ENCODE data around the gene TMUB1.
A peak's percentile ranks its signal among the peaks of the same experiment; 100 is the strongest.
"Not testable (repeated sequence)": the region's sequence is repeated elsewhere in the genome, so short reads cannot be mapped to it uniquely, and the experiment has no call there.

The TMUB1 gene

DNA sequence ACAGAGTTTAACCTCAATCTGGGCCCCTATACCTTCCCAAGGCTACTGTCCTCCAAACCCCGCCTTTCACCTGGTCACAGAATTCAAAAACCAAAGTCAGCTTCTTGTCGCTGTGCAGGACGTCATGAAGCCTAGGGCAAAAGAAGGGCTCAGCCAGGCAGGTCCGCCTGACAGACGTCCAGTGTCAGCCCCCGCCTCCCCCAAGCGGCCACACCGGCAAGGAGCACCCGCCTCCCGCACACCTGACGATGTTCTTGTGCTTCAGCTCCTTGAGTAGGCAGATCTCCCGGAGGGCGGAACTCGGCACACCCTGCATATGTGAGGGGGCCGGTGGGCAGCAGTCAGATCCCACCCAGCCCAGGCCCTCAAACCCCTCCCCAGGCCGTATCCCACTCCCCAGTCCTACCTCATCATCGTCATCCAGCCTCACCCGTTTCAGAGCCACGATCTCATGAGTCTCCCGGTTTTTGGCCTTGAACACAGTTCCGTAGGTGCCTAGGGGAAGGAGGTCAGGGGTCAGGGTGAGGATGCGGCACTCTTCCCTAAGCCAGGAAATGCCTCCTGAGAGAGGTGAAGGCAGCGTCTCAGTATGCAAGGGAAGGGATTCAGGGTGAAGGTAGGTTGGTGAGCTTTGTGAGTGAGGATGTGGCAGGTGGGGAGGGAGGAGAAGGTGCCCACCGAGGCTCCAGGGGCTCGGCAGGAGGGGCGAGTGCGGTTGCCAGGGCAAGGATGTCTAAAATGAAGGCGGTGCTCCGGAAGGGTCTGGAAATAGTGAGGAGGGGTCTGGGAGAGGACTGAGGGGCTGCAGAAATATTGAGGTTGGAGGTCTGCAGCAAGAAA is 26.4 kb downstream of the TMUB1 start:
- no peak for DNase-seq (ENCODE audit: low read depth in 3 of 3)

DNA sequence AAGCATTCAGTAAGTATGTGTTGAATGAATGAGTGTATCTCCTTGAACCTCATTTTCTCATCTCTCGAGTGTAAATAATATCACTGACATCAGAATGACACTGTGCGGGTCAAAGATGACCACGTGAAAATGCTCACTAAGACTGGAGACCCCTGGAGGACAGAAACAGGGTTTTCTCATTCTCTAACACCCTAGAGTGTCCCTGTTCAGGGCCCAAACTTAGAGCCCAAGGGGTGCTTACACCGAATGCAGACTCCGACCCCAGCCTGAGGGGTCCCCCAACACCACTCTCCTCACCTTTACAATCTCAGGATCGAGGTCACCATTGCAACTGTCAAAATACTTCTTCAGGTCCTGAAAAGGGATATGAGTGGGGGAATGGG is 27.0 kb downstream of the TMUB1 start:
- DNase-seq (ENCODE audit: low read depth in 3 of 3): no peak

DNA sequence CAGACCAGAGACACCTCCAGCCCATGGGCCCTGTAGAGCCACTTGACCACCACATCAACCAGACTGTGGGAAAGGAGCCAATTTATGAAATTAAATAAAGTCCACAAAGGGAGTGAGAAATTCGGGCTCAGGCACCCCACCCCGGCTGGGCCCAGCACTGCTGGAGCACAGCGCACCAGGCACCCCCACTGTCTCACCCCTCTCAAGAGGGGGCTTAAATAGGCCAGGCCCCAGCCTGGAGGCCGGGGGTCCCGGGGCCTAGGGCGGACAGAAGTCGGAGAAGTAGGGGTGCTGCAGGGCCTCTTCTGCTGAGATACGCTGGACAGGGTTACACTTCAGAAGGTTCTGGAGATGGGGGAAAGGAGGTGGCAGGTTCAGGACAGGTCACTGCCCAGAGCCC is 29.5 kb downstream of the TMUB1 start:
- DNase-seq (ENCODE audit: low read depth in 3 of 3): no peak

DNA sequence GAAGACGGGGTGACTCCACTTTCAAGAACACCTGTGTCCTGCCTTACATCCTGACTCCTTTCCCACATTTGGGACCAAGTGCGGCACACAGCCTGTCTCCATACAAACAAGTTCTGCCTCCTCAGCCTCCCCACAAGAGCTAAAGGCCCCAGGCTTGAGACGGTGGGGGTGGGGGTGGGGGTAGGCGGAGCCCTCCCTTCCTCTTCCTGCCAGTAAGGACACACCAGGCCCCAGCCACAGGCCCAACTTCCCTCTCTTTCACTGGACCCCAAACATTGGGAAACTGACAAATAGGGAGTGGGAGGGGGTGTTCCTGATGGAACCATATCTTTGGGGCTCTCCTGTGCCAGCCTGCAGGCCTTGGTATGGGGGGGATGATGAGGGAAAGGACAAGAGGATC is 30.2 kb downstream of the TMUB1 start:
- DNase-seq (ENCODE audit: low read depth in 3 of 3): no peak

DNA sequence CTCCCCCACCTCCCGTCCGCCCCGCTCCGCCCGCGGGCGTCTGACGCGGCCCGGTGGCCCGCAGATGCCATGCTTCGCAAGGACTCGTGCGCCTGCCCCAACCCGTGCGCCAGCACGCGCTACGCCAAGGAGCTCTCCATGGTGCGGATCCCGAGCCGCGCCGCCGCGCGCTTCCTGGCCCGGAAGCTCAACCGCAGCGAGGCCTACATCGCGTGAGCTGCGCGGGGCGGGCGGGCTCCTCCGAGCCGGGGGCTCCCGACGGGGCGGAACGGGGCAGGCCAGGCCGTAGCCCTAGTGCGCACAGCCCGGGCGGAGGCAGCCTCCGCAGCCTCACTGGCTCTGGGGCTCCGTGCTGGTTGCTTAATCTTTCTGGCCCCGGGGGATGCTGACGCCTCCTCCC is 32.2 kb downstream of the TMUB1 start:
- DNase-seq (ENCODE audit: low read depth in 3 of 3): peak; percentile 25 to 51 (median 38)

DNA sequence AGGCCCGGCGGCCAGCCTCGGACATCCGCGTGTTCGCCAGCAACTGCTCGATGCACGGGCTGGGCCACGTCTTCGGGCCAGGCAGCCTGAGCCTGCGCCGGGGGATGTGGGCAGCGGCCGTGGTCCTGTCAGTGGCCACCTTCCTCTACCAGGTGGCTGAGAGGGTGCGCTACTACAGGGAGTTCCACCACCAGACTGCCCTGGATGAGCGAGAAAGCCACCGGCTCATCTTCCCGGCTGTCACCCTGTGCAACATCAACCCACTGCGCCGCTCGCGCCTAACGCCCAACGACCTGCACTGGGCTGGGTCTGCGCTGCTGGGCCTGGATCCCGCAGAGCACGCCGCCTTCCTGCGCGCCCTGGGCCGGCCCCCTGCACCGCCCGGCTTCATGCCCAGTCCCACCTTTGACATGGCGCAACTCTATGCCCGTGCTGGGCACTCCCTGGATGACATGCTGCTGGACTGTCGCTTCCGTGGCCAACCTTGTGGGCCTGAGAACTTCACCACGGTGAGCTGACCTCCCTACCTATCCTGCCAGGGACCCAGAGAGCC is 34.3 kb downstream of the TMUB1 start:
- no peak for DNase-seq (ENCODE audit: low read depth in 3 of 3)

DNA sequence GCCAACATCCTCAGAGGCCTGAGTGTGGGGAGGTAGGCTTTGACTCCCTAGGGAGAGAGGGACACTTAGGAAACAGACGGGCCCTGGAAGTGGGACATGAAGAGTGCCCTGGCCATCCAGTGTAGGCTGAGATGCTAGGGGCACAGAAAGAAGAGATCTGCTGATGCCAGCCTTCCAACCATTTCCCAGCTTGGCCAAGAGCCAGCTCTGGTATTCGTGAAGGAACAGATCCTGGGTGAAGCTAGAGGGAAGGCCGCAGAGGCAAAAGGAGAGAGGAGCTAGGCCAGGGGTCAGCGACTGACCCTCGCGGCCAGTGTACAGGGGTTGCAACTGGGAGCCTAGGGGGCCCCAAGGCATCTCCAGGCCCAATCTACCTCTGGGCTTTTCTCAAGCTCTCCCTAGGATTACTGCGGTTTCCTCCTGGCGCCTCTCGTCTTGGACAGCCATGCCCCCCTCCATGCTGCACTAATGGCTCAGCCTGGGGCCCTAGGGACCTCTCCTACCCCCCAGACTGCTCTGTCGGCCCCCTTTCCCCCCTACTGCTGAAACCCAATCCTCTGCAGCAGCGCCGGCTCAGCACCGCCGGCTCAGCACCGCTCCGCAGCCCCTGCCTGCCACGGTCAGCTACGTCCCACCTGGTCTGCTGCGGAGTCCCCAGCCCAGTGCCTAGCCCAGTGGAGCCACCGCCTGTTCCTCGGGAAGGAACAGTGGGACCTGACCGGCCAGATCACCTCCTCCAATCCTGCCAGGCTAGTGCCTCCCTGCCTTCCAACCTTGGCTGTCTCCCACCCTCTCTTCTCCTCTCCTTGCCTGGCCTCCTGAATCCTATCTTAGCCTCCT is 35.1 kb downstream of the TMUB1 start, which contains the start of gene ASIC3:
Gene ASIC3, plus strand, starts transcription at position 556 of the 840 bp plus-strand sequence. CDS start 355 bp downstream, outside the sequence.
- no peak for DNase-seq (ENCODE audit: low read depth in 3 of 3)

DNA sequence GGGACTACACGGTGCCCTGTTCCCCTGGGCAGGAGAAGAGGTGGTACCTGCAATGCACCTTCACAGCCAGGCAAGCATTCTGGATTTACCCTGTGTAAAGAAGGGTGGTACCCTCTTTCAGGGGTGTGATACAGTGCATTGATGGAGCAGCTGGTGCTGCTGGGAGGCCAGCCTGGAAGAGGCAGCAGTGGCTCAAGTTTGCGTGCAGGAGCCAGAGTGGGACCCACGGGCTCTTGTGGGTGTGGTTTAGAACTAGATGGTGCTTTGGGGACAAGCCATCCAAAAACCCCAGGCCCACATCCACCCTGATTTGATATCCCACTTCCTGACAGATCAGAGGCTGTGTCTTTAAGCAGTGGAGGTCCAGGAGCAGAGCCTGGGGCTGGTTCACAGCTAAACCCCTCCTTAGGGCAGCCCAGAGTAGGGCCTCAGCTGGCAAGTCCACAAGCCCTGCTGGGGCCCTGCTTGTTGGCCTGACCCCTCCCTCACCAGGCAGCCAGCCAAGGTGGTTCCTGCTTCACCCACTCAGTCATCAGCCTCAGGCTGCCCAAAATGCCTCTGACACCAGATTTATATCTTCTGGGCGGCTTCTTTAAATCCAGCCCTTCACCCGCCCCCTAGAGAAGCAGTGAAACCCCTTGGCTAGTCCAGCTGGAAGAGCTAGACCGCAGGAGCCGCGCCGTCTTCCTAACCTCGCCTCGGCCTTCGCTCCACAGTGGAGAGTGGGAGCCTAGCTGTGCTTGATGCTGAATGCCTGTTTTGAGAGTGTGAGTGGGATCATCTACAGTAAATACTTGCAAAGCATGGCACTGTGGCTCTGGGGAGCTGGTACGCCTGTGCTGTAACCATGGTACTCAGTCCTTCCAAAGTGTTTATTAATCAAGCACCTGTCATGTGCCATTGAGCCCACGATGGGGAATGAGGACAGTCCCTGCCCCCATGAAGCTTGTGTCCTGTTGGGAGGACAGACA is 36.4 kb downstream of the TMUB1 start:
- no peak for DNase-seq (ENCODE audit: low read depth in 3 of 3)

DNA sequence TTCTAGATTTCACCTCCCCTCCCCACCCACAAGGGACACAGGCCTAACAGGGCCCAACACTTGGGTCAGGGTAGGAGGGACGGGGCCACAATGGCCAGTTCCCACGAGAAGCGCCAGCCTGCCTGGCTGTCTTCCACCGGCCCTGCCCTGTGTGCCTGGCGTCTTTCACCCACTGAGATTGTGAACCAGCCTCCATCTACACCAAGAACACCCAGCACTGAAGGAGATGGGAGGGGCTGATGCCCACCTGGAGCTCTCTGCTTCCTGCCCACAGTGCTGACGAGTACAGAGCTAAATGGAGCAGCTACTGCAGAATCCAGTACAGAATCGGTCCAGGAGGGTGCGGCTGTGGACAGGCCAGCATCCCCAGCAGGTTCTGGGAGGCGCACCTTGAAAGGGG is 37.3 kb downstream of the TMUB1 start:
- no peak for DNase-seq (ENCODE audit: low read depth in 3 of 3)

DNA sequence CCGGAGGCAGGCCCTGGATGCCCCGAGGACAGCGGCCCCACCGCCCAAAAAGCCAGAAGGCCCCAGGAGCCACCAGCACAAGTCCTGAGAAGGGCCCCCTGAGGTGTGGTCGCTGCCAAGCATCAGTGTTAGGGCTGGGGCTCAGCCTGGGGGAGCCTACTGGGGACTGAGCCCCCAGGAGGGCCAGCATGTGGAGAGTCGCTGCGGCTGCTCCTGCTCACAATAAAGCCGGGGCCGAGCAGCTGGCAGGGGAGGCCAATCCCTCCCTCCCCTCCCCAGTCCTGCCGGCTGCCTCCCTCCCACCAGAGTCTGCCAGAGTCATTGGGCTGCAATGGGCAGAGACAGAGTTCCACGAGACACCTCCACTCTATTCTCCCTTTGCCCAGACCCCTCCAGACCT is 38.0 kb downstream of the TMUB1 start:
- DNase-seq (ENCODE audit: low read depth in 3 of 3): no peak

DNA sequence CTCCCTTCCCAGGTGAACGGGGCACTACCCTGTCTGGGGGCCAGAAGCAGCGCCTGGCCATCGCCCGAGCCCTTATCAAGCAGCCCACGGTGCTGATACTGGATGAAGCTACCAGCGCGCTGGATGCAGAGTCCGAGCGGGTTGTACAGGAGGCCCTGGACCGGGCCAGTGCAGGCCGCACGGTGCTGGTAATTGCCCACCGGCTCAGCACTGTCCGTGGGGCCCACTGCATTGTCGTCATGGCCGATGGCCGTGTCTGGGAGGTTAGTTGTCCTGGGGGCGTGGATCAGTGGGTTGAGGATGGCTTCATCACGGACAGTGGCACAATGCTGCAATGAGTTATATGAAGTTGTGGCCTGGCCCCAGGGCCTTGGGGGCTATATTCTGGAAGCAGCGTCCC is 39.3 kb downstream of the TMUB1 start:
- no peak for DNase-seq (ENCODE audit: low read depth in 3 of 3)

DNA sequence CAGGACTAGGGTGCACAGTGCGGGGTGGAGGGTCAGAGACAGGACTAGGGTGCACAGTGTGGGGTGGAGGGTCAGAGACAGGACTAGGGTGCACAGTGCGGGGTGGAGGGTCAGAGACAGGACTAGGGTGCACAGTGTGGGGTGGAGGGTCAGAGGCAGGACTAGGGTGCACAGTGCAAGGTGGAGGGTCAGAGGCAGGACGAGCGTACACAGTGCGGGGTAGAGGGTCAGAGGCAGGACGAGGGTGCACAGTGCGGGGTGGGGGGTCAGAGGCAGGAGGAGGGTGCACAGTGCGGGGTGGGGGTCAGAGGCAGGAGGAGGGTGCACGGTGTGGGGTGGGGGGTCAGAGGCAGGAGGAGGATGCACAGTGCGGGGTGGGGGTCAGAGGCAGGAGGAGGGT is 39.8 kb downstream of the TMUB1 start:
- DNase-seq (ENCODE audit: low read depth in 3 of 3): not testable (repeated sequence)

DNA sequence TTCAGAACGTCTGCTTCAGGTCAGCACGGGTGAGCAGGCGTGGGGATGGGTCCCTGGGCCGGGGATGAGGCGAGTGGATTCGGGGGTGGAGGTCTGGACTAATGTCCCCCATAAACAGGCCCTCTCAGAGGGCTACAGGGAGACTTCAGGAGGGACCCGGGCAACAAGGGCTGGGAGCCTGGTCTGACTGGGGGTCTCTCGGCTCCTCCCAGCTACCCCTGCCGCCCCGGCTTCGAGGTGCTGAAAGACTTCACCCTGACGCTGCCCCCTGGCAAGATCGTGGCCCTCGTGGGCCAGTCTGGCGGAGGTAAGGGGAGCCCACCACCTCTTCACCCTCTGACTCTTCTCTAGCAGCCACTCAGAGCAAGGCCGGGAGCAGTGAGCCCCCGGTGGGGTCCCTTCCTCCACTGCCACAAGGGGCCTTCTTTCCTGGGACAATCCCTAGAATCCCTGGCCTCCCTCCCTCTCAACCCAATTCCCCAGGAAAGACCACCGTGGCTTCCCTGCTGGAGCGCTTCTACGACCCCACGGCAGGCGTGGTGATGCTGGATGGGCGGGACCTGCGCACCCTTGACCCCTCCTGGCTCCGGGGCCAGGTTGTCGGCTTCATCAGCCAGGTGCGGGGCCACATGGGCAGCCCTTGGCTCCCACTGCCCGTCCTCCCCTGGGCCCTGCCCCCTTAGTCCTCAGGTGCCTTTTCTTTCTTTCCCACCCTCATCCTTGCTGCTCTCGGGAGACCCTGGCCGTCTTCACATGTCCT is 42.5 kb downstream of the TMUB1 start:
- no peak for DNase-seq (ENCODE audit: low read depth in 3 of 3)

DNA sequence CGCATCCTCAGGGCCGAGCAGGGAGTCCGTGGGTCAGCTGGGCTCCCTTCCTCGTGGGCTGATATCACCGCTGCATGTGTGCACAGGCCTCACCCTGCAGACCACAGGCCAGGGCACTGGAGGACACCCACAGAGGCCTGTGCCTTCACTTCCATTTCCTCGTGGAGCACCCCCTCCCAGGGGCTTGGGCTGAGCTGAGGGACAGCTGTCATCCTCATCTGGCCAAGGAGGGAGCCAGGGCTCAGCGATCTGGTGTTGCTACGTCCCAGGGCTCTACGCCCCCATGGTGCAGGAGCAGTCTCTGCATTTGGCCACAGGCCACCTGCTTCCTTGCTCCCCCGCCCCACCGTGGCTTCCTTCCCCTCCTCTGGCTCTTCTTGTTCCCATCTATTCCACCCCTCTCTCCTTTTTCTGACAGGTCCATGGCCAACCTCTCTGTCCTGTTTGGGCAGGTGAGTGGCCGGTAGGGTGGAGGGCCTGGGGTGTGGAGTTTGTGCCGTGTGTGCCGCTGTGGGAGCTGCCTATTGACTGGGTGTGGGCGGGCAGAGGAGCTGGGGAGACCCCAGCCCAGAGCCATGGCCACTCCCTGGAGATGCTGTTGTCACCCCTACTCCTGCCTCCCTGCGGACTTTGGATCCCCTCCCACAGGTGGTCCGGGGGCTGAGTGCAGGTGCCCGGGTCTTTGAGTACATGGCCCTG is 43.3 kb downstream of the TMUB1 start:
- no peak for DNase-seq (ENCODE audit: low read depth in 3 of 3)

DNA sequence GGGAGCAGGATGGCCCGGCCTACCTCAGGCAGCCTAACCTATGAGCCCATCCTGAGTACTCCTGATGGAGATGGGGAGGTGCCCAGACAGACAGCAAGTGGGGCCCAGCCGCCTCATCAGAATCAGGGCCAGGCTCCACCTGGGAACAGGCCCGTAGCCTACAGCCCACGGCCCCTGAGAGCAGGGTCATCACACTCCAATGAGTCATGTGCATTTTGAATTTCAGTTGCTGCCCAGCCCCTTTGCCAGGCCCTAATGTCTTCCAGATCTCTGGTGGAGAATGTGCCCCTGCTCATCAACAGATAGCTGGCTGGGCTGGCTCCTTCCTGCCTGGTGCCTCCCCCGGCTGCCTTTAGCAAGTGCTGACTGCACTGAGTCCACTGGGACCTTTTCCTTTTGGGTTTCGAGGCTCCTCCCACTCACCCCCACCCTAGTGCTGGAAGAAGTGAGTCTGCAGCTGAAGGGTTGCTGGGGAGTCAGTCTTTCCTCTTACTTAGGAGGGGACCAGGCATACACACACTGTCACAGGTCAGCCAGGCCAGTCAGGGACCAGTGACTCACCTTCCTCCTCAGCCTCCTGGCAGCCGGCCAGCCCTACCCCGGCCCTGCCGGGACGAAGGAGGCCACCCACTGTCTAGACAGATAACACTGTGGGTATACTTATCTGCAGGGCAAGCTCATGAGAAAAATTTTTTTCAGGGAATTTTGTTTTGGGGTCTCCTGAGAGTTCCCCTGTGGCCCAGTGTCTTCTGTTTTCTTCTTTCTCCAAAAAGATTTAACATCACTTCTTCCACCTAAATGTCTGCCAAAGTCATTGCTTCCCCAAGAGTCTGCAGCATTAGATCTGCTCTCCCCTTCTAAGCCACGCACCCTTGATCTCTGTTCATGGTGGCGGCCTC is 44.1 kb downstream of the TMUB1 start:
- DNase-seq (ENCODE audit: low read depth in 3 of 3): peak; percentile 56 to 87 (median 73)

DNA sequence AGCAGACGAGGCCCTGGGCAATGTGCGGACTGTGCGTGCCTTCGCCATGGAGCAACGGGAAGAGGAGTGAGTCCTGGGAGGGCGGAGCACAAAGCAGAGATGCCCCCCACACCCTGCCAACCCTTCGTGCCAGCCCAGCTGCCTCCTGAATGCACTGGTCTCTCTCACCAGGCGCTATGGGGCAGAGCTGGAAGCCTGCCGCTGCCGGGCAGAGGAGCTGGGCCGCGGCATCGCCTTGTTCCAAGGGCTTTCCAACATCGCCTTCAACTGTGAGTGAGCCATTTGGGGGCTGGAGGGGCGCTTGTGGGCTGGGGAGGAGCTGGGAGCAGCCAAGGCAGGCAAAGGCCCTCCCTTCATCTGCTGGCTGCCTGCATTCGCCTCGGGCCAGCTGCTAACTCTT is 47.4 kb downstream of the TMUB1 start:
- no peak for DNase-seq (ENCODE audit: low read depth in 3 of 3)

DNA sequence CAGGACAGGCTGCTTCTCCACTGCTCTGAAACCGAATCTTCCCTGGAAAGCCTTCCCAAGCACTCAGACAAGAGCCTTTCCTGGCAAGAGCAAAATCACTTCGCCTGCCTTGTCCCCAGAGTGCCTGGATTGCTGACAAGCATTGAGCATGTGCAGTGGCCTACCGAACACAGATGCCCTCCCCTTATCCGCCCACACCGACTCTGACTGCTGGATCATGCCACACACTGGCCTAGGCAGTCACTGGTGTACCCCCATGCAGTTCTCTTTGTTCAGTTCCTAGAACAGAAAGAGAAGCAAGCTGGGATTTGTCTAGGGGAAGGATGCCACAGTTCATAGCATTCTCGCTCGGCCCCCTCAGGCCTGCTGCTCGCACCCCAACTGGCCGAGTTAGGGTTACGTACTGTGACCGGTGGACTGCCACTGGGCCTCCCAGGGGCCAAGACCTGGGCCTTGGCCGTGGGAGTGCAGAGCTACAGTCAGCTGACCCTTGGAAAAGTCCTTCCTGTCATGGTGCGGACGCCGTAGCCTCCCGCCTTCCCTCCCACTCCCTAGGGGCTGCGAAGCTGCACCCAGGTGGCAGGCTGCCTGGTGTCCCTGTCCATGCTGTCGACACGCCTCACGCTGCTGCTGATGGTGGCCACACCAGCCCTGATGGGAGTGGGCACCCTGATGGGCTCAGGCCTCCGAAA is 48.1 kb downstream of the TMUB1 start:
- no peak for DNase-seq (ENCODE audit: low read depth in 3 of 3)

DNA sequence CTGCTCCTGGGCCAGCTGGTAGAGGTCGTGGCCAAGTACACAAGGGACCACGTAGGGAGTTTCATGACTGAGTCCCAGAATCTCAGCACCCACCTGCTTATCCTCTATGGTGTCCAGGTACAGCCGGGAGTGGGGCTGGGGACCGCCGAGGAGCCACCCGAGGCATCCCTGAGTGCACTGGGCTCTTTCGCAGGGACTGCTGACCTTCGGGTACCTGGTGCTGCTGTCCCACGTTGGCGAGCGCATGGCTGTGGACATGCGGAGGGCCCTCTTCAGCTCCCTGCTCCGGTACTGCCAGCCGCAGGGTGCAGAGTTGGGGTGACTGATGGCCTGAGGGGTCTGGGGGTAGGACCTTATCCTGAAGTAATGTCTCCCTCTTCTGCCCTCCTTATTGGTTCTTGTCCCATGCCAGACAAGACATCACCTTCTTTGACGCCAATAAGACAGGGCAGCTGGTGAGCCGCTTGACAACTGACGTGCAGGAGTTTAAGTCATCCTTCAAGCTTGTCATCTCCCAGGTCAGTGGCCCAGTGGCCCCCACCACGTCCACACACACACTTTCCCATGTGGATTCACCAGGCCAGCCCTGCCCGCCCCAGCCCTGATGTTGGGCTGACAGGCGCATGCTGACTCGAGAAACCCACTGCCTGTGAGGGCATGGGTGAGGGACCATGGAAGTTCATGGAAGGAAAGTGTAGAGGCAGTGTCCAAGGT is 48.8 kb downstream of the TMUB1 start:
- DNase-seq (ENCODE audit: low read depth in 3 of 3): no peak
